Epidermal melanocyte (primary cell): Measurements from ENCODE around the gene GRAMD2B.

Experiments
- DNase-seq: peaks from one replicate; pipeline ENCODE4 v3.0.0; 2011; ENCODE audit warnings: low spot score; ENCODE audit not compliant: insufficient read length

GRAMD2B gene

DNA sequence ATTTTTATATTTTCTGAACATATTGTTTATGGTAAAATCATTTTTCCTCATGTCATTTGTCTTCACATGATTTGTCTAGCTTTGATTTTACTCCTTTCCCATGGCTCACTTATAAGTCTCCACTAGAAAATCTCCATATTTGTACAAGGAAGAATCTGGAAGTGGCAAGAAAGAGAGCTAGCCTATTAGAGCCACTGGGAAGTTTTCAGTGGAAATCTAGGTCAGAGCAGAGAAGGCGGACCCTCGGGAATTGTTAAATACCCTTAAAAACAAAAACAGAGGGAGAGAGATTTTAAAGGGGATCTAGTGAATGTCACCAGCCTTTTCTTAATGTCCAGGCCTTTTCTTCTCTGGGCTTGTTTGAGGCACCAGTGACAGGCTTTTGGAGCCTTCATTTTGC lies 56.6 kb downstream of the GRAMD2B start:
- no peak for DNase-seq

DNA sequence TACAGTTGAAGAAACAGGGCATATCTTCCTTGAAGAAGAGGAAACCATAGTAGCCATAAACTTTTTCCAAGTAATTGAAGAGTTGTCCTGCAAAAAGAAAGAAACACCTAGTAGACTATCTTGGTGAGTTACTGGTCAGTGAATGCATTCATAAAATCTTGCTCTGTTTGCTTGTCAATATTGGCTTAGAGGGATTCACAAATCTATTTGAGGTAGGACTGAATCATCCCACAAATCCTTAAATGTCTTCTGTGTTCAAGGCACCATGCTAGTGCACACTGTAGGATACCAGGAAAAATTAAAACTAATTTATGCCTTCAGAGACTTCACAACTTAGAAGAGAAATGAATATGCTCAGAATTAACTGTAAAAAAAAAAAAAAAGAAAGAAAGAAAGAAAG lies 57.6 kb downstream of the GRAMD2B start:
- DNase-seq = no peak

DNA sequence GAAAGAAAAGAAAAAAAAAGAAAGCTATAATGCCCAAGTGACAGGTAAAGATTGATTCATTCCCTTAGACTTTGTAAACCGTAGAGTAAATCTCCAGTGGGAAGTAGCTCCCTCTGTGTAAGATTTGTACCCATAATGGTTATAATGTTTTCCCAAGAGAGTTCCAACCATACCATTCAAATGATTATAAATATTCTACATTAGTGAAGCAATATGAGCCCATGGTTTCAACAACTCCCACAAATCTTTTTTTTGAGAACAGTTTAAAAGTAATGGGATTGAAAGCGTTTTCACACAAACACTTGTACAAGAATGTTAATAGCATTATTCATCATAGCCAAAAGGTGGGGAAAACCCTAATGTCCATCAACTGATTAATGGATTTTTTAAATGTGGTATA lies 58.0 kb downstream of the GRAMD2B start:
- no peak for DNase-seq

DNA sequence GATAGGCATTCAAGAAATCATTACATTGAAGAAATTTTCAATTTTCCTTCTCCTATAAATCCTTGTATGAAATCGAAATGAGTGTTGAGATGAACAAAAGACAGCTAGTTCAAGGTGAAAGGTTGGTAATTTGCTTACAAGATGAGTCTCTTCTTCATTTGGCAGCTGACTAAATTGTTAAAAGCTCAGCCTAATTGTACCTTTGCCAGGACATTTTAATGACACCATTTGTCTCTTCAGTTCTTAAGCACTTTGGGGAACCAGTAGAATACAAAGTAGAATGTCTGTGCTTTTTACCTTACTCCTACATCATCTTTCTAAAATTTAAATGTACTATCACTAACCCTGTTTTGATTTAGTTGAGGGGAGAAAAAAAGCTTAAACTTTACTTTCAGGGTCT lies 59.4 kb downstream of the GRAMD2B start:
- no peak for DNase-seq

DNA sequence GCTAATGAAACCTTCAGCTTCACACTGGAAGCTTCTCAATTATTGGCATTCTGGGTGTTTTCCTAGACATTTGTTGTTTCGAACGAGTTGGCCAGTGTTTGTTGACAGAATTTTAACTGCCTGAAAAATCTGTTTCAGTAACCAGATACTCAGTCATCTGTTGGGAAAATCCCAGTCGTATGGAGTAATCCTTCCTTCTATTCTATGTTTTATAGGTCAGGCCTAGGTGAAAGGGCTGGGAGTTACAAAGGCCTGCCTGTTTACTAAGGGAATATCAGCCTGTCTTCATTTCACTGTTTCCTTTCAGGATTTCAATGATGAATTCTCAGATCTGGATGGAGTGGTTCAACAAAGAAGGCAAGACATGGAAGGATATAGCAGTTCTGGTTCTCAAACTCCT lies 59.9 kb downstream of the GRAMD2B start:
- DNase-seq = no peak

DNA sequence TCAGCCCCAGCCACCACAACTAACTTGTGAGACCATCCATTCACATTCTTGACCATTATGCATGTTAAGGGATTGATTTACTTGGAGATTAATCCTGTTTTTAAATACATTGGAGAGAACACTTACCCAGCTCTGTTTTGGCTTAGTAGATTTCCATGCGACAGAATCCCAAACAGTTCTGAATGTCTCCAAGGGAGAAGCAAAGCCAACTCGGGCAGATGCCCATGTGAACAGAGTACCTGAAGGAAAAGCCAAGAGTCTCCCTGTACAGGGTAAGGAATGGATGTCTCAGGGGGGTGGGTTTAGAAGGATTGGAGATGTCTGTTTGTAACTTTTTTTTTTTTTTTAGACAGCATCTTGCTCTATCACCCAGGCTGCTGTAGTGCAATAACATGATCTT lies 61.0 kb downstream of the GRAMD2B start:
- no peak for DNase-seq

DNA sequence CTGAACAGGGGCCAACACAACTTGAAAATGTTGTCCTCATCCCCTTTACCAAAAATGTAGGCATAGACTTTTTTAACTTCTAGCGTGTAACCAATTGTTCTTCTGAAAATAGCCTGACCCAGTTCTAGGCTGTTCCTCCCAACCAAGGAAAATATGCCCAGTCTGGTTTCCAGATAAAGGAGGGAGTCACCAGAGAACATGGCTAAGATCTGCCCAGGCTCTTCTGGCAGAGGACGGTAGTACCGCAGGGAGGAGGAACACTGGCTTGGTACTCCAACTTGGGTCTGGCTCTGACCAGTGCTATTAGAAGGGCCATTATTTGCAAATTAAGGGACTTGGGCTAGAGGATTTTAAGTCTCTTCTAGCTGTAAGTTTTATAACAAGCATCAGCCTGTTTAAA lies 63.1 kb downstream of the GRAMD2B start:
- DNase-seq = no peak

DNA sequence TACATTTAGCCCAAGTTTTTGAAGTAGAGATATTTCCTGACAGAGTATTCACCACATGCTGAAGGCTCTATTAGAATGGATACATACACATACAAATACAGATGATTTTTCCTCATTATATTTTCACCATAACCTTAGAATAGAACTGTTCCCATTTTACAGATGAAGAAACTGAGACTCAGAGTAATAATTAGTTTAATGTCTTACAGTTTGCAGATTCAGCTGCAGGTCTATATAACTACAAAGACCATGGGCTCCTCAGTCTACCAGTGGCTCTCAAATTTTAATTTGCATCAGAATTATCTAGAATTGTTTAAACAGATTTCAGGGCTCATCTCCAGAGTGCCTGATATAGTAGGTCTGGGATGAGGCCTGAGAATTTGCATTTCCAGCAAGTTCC lies 64.4 kb downstream of the GRAMD2B start:
- no peak for DNase-seq

DNA sequence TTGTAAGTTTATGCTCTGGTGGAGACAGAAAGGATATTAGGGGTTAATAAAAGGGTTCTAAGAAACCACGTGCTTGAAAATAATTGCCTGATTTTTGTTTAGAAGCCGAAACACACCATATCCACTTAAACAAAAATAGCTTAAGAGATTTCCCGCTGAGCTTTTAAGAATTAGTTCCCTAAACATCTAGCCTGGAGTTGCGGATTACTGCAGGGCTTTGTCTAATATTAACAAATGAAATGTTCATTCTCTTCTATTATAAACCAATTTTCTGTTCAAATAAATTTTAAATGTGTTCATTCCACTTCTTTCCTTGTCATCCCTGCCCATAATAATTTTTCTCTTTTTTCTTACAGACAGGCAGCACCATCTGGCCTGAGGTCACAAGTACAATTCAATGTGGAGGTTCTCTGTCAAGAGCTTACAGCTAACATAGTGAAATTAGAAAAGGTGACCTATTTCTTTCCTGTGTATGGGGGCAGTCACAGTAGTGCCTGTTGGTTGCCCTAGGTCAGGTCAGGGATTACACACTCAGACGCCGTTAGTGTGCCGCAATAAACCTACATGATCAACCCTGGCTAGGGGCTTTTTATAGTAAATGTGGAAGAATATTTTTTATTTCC lies 65.3 kb downstream of the GRAMD2B start:
- no peak for DNase-seq

DNA sequence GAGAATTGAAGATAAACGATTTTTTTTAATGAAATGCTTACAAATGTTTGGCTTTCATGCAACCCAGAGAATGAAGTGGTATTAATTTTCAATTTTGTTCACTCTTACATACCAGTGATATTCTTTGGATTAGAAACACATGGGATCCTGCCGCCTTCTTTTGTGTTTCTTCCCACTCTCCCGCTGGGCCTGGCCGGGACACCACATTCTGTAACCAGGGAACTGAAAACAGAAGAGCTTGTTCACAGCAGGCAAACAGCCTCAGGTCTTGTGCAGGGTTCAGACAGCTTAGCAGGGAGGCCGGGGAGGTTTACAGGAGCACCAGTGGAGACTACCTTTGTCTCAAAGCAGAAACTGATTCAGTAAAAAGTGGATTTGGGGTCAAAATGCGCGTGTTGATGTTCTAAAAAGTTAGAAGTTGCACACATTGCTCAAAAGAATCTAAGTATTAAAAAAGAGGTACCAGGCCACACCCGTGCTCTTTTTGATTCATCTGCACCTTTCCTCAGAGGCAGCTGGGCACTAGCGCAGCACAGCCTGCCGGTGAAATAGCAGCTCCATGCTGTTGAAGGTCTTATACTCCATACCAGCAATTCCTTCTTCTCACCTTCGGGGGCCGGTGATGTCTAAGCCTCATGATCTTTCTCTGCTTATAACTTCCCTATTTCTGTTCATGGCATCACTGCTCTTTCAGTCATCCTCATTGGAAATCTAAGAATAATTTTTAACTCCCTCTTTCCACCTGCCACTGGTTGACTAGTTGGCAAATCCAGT lies 67.1 kb downstream of the GRAMD2B start:
- no peak for DNase-seq

DNA sequence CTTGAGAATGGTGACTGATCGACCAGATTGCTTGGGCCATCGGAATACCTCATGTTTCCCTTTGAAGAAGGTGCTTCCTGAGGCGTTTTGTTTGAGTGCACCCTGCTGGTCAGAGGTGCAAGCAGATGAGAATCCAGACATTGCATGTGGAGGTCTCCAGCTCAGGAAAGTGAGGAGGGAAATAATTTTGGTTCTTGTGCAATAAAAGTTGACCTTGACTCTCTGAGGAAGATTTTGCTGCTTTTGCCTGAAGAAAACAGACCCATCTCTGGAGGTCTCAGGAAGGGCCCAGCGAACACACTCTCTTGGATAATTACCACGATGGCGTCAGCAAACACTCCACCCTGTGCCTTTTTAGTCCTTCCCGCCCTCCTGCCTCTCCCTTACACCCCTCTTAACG lies 69.7 kb downstream of the GRAMD2B start:
- no peak for DNase-seq

DNA sequence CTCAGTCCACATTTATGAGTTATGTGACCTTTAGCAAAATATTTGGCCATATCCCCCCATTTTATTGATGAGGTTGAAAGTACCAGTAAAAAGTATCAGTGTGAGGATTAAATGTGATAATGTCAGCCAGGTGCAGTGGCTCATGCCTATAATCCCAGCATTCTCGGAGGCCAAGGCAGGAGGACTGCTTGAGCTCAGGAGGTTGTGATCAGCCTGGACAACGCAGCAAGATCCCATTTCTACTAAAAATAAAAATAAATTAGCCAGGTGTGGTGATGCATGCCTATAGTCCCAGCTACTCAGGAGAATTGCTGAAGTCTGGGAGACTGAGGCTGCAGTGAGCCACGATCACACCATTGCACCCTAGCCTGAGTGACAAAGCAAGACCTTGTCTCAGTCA lies 71.2 kb downstream of the GRAMD2B start:
- no peak for DNase-seq

DNA sequence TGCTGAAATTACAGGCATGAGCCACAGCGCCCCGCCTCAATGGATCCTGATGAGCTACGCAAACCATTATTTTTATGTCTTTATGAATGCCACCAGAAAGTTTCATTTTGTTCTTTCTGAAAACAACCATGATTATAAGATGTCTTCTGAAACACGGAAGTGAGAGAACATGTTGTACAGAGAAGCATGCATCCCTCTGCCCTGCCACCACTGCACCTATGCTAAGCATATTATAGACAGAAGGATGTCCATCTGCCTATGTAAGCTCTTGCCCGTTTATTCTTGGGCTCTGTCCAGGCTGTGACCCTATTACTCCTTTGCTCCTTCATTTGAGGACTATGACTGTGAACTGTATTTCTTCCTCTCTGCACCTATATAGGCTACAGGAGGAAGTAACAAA lies 74.3 kb downstream of the GRAMD2B start:
- no peak for DNase-seq

DNA sequence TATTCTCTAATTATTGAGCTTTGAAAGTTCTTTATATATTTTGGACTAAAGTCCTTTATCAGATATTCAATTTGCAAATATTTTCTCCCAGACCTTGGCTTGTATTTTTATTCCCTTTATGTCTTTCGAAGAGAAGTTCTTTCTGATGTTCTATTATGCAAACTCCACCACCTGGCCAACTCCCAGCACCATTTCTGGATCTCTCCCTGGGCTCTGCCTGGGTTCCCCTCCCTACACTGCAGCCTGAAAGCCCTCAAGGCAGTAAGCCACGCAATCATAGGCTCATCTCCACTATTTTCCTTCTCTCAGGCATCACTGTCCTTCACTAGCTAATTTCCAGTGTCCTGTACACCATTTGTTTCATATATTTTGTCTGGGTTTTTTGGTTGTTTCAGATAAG lies 76.1 kb downstream of the GRAMD2B start:
- no peak for DNase-seq

DNA sequence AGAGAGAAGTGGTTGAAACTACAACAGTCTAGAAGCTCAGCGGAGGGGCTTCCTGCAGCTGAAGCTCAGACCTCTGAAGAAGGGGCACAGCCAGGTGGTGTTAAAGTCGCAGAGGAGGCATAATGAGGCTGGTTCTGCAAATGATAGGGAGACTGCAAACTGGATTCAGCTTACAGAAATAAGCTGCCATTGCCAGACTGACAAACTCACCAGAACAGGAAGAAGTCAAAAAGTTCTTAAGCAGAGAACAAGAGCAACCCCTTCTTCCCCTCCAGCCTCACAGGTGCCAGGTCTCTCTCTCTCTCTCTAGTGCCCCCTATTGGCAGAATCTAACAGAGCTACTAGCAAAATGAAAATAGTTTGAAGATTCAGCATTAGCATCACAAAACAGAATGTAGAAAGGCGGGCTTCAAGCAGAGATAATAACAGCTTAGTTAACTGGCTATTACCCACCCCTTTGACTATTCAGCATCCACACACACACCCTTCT lies 76.7 kb downstream of the GRAMD2B start:
- DNase-seq = no peak

DNA sequence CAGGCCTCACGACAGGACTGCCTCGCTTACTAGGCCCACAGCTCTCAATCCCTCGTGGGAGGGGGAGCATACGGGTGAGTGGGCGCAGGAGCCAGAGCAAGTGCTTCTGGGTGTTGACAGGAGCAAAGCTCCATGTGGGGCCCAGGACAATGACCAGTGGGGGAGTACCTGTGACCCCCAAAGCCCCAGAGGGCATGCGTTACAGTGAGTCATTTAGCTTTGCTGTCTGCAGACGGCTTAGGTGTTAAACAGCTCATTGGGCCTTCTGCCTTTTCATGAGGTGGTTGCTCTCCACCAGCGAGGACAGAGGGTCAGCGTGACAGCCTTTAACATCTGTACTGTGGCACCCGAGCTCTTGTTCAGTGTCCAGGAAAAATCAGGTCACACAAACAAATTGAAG lies 78.2 kb downstream of the GRAMD2B start:
- no peak for DNase-seq

DNA sequence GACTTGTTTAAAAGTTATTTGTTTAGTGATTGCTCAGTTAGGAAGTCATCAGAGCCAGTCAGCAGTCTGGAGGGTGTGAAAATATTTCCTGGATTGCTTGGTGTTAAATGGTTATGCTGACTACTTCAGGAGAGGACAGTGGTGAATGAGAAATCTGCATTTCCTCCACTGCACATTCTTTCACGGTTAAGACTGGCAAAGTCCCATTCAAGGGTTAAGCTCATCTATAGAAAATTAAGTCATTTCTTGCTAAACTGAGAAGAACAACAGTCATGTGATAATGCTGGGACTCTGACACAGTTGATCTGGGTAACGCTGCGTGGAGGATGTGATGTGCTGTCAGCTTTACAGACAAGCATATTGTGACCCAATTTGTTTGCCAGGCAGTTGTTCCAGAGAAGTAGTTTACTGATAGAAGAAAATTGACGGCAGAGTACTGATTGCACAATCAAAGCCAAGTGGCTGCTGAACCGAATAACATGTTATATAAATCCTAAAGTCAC lies 80.4 kb downstream of the GRAMD2B start:
- DNase-seq = no peak

DNA sequence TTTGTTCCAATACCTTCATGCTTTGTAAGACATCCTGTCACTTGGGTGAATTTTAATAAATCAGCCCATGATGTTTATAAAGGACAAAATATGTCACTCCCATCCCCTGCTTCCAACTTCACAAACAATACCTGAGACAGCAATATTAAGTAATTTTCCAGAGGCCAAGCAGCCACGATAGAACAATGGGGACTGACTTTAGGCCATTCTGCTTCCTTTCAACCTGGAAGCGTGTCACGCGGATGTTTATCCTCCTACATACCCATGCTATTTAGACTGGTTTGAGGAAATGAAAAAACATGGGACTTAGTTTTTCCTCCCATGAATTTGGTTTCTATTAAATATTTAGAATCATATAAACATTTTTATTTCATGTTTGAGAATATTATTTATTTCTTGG lies 82.9 kb downstream of the GRAMD2B start:
- DNase-seq = no peak

DNA sequence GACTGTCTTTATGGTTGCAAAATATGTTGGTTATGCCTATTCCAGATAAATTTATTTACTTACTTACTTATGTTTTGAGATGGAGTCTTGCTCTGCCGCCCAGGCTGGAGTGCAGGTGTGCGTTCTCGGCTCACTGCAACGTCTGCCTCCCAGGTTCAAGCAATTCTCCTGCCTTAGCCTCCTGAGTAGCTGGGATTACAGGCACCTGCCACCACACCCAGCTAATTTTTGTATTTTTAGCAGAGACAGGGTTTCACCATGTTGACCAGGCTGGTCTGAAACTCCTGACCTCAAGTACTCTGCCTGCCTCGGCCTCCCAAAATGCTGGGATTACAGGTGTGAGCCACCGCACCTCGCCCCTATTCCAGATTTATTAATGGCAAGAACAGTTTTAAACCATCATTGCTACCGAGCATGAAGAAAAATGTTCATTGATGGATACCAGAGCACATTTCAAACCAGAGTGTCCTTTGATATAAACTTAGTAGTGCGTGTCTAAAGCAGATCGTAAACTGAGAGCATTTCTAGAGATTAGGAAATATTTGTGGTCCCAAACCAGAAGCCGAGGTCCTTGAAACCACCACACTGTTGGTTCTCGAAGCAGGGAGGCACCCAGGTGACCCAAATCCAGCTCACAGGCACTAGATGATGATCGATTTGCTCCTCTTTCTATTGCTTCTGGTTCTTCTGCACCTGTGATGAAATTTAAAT lies 85.2 kb downstream of the GRAMD2B start:
- no peak for DNase-seq

DNA sequence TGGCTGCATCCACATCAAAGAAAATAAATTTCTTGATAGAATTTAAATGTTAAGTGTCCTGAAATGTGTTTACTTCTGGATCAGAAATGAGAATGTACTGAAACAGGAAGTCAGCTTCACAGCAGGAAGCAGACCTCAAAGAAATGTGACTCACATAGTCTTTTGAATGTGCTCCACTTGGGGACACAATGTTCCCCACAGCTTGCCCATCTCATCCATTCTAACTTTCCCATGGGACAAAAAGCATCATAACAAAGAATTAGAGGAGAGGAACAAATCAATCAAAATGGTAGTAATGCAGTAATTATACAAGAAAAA lies 85.7 kb downstream of the GRAMD2B start:
- DNase-seq = no peak

DNA sequence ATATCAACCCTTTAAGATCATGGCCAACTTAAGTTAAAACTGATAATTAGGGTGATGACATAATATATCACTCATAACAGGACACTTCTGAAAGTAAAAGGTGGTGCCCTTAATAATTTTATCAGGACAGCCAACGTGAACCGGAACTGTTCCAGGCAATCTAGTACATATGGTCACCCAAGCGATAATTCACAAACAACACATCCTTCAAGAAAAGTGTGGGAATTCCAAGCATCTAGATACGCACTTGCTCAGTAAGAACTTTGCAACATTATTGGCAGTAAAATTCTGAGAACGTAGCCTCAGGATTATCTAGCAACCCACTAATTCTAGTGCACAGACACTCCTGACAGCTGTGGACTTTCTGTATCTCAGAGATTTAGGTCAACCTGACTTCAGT lies 86.1 kb downstream of the GRAMD2B start:
- no peak for DNase-seq

DNA sequence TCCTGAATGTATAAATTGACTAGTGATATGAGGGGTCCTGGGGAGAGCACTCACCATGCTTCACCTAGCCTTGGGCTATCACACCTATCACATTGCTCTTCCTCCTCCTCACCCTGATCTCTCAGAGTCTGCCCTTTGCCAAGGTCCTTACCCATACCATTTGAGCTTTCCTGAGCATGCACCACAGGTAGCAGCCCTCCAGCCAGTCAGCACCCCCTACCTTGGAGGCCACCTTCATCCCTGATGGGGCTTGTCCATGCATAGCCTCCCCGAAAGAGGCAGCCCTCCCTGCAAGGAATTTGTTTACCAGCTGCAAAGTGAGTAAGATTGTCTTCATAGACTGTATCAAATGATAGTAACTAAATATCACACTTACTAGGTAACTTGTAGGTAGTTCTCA lies 88.8 kb downstream of the GRAMD2B start:
- DNase-seq = no peak

DNA sequence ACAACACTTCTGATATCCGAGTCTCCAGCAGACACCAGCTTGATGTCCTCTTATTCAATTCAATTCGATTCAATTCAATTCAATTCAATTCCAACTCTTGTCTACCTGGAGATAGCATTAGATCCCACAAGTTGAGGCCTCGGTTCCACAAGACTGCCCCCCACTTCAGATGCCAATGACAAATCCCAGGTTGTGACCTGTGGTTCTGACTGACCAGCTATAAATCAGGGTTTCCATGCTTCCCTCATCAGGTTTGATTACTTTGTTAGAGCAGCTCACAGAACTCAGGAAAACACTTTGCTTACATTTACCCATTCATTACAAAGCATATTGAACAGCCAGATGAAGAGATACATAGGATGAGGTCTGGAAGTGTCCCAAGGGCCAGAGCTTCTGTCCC lies 89.2 kb downstream of the GRAMD2B start:
- DNase-seq = no peak
